Measurements from ENCODE around the gene WWOX. TPM values are rescaled to one million over a fixed set of nuclear protein-coding genes. Genes with fewer than 3 reads are reported as not detected.

Gene WWOX
- total and polyA plus RNA-seq, 2 donors (not counting 1 experiment from before 2014, with no cell fraction given): 10.5 to 42.3 TPM

- ATAC-seq (ENCODE audit: low read depth) (no peak), DNase-seq (no peak)
- H3K4me3 ChIP-seq (ENCODE audit: control extremely low read depth in 1 of 5, extremely low read depth in 1 of 5, insufficient read depth in 1 of 5, low read depth in 2 of 5, low read length in 4 of 5): no peak overlapping the region
- WGBS (ENCODE audit: insufficient coverage): no CpG with 5 or more reads among the region's 2 CpGs
- TF ChIP-seq CTCF (IDR thresholded peaks at IDR 0.05) (no peak), EZH2 (IDR thresholded peaks at IDR 0.05; ENCODE audit: borderline replicate concordance, insufficient read depth, low read depth, low read length, poor library complexity, severe bottlenecking) (no peak)
- CTCF ChIA-PET: interaction anchor here (1.2 to 1.3 kb wide), 2 partner anchors 9 to 11 kb away, joined by 3 read pairs; no protein-coding TSS in a partner anchor
- H3K36me3 ChIP-seq (replicated peaks in 1 of 2; ENCODE audit: control extremely low read depth in 1 of 2, control insufficient read depth in 1 of 2, extremely low read depth in 1 of 2, insufficient read depth in 2 of 2, low read length in 1 of 2): no peaks in the 10 kb centered on the region
- POLR2A ChIA-PET: no interaction called here
- Mint-ChIP-seq H3K27ac (no peak overlapping the region), H3K4me1 (no peaks in the 10 kb centered on the region), H3K4me3 (no peak overlapping the region), H3K27me3 (no peaks in the 10 kb centered on the region), H3K9me3 (ENCODE audit: insufficient read depth) (no peaks in the 10 kb centered on the region)
- H3K9ac ChIP-seq (ENCODE audit: low read length): no peak overlapping the region
- no peaks in the 10 kb centered on the region for H3K4me1 ChIP-seq (ENCODE audit: control insufficient read depth in 2 of 2, insufficient read depth in 2 of 2, low read length in 2 of 2)
- H4K20me1 ChIP-seq (ENCODE audit: control insufficient read depth, insufficient read depth, low read length, poor library complexity, severe bottlenecking): no peaks in the 10 kb centered on the region
- H3K9me3 ChIP-seq (ENCODE audit: control extremely low read depth in 1 of 3, control insufficient read depth in 2 of 3, insufficient read depth in 1 of 3, low read length in 2 of 3): no peaks in the 10 kb centered on the region
- H3K79me2 ChIP-seq (ENCODE audit: control insufficient read depth, insufficient read depth, low read length): no peaks in the 10 kb centered on the region
- intact Hi-C loops (cut with micrococcal nuclease): no loop called here
- H2AFZ ChIP-seq (ENCODE audit: insufficient read depth, low read depth, low read length, poor library complexity, severe bottlenecking): no peak overlapping the region
- H3K4me2 ChIP-seq (replicated peaks; ENCODE audit: low read depth, low read length, poor library complexity, severe bottlenecking): no peak overlapping the region
- no peak overlapping the region for H3K27ac ChIP-seq (ENCODE audit: low read length in 2 of 2)
- no peaks in the 10 kb centered on the region for H3K27me3 ChIP-seq (replicated peaks in 1 of 4; ENCODE audit: control extremely low read depth in 1 of 4, control insufficient read depth in 3 of 4, insufficient read depth in 4 of 4, low read length in 3 of 4)
These were observed 347.6 kb downstream of the WWOX start for GRCh38 chr16:78446992-78447563.

GRCh38 chr16:78448658-78449271 is 349.3 kb downstream of the WWOX start:
- no peaks in the 10 kb centered on the region for H3K4me1 Mint-ChIP-seq

More at GRCh38 chr16:78448658-78449271, 349.3 kb downstream of the WWOX start:
- Mint-ChIP-seq H3K27ac (no peak overlapping the region), H3K9me3 (ENCODE audit: insufficient read depth) (no peaks in the 10 kb centered on the region), H3K4me3 (no peak overlapping the region), H3K27me3 (no peaks in the 10 kb centered on the region)
- ATAC-seq (ENCODE audit: low read depth) (no peak), DNase-seq (no peak)
- Histone ChIP-seq H3K4me2 (replicated peaks; ENCODE audit: low read depth, low read length, poor library complexity, severe bottlenecking) (no peak overlapping the region), H3K79me2 (ENCODE audit: control insufficient read depth, insufficient read depth, low read length) (no peaks in the 10 kb centered on the region), H3K9me3 (ENCODE audit: control extremely low read depth in 1 of 3, control insufficient read depth in 2 of 3, insufficient read depth in 1 of 3, low read length in 2 of 3) (no peaks in the 10 kb centered on the region), H3K27me3 (replicated peaks in 1 of 4; ENCODE audit: control extremely low read depth in 1 of 4, control insufficient read depth in 3 of 4, insufficient read depth in 4 of 4, low read length in 3 of 4) (no peaks in the 10 kb centered on the region), H3K36me3 (replicated peaks in 1 of 2; ENCODE audit: control extremely low read depth in 1 of 2, control insufficient read depth in 1 of 2, extremely low read depth in 1 of 2, insufficient read depth in 2 of 2, low read length in 1 of 2) (no peaks in the 10 kb centered on the region), H3K27ac (ENCODE audit: low read length in 2 of 2) (no peak overlapping the region), H4K20me1 (ENCODE audit: control insufficient read depth, insufficient read depth, low read length, poor library complexity, severe bottlenecking) (no peaks in the 10 kb centered on the region), H2AFZ (ENCODE audit: insufficient read depth, low read depth, low read length, poor library complexity, severe bottlenecking) (no peak overlapping the region), H3K4me3 (ENCODE audit: control extremely low read depth in 1 of 5, extremely low read depth in 1 of 5, insufficient read depth in 1 of 5, low read depth in 2 of 5, low read length in 4 of 5) (no peak overlapping the region), H3K9ac (ENCODE audit: low read length) (no peak overlapping the region), H3K4me1 (ENCODE audit: control insufficient read depth in 2 of 2, insufficient read depth in 2 of 2, low read length in 2 of 2) (no peaks in the 10 kb centered on the region)
- CTCF ChIA-PET: interaction anchor here (1.8 kb wide), 1 partner anchor 10 kb away, joined by 7 read pairs; no protein-coding TSS in a partner anchor
- intact Hi-C loops (cut with micrococcal nuclease): no loop called here
- TF ChIP-seq CTCF (IDR thresholded peaks at IDR 0.05) (no peak), EZH2 (IDR thresholded peaks at IDR 0.05; ENCODE audit: borderline replicate concordance, insufficient read depth, low read depth, low read length, poor library complexity, severe bottlenecking) (no peak)
- 95% methylated on average over 6 of the region's 6 CpGs for WGBS (ENCODE audit: insufficient coverage)
- POLR2A ChIA-PET: no interaction called here
